Measurements from ENCODE around the gene OS9. TPM values are rescaled to one million over a fixed set of nuclear protein-coding genes. Genes with fewer than 3 reads are reported as not detected.

Gene OS9
- total and polyA plus RNA-seq, 9 of the 15 experiments (the other 6 are each of a cell fraction or from before 2014, with no cell fraction given) = 4.6 to 105 (median 89.5) TPM

GRCh38 chr12:57762463-57762862 lies 68.5 kb downstream of the OS9 start:
- FAIRE-seq = no peak
- peaks cover 14% of the 10 kb centered on the region; the same call in 2 of the 3 replicates for H3K36me3 ChIP-seq (ENCODE audit: control insufficient read depth, insufficient read depth, low read length)
- no peak overlapping the region for H3K4me2 ChIP-seq (ENCODE audit: insufficient read depth, low read length)
- no peaks in the 10 kb centered on the region for H3K9me1 ChIP-seq (ENCODE audit: control insufficient read depth, insufficient read depth, low read length)
- H3K27me3 ChIP-seq (ENCODE audit: control insufficient read depth in 2 of 2, insufficient read depth in 2 of 2, low read length in 2 of 2) = no peaks in the 10 kb centered on the region
- no peaks in the 10 kb centered on the region for H3K9me3 ChIP-seq (replicated peaks; ENCODE audit: control insufficient read depth, insufficient read depth, low read depth, low read length)
- POLR2A ChIA-PET = interaction anchor here (0.7 kb wide), 1 partner anchor 17 kb away, joined by 3 read pairs; no protein-coding TSS in a partner anchor
- in situ Hi-C loops (cut with MboI) (no loop called here), intact Hi-C loops (cut with micrococcal nuclease) (no loop called here)
- TF ChIP-seq, protein P1, sequence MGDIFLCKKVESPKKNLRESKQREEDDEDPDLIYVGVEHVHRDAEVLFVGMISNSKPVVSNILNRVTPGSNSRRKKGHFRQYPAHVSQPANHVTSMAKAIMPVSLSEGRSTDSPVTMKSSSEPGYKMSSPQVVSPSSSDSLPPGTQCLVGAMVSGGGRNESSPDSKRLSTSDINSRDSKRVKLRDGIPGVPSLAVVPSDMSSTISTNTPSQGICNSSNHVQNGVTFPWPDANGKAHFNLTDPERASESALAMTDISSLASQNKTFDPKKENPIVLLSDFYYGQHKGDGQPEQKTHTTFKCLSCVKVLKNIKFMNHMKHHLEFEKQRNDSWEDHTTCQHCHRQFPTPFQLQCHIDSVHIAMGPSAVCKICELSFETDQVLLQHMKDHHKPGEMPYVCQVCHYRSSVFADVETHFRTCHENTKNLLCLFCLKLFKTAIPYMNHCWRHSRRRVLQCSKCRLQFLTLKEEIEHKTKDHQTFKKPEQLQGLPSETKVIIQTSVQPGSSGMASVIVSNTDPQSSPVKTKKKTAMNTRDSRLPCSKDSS (IDR thresholded peaks at IDR 0.05; ENCODE audit: low read depth, partially characterized antibody) = no peak
- TF ChIP-seq ETV5 (CRISPR knock-in tag; IDR thresholded peaks at IDR 0.05; ENCODE audit: low read depth) (no peak), BMI1 (IDR thresholded peaks at IDR 0.05; ENCODE audit: low read length) (no peak), NBN (IDR thresholded peaks at IDR 0.05; ENCODE audit: low read depth) (no peak), CHD1 (IDR thresholded peaks at IDR 0.05; ENCODE audit: low read length) (no peak), ZC3H4 (CRISPR knock-in tag; IDR thresholded peaks at IDR 0.05; ENCODE audit: borderline replicate concordance) (no peak), RB1 (IDR thresholded peaks at IDR 0.05; ENCODE audit: low read depth) (no peak)
- TF ChIP-seq, protein P2, sequence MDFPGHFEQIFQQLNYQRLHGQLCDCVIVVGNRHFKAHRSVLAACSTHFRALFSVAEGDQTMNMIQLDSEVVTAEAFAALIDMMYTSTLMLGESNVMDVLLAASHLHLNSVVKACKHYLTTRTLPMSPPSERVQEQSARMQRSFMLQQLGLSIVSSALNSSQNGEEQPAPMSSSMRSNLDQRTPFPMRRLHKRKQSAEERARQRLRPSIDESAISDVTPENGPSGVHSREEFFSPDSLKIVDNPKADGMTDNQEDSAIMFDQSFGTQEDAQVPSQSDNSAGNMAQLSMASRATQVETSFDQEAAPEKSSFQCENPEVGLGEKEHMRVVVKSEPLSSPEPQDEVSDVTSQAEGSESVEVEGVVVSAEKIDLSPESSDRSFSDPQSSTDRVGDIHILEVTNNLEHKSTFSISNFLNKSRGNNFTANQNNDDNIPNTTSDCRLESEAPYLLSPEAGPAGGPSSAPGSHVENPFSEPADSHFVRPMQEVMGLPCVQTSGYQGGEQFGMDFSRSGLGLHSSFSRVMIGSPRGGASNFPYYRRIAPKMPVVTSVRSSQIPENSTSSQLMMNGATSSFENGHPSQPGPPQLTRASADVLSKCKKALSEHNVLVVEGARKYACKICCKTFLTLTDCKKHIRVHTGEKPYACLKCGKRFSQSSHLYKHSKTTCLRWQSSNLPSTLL (IDR thresholded peaks at IDR 0.05) = no peak
- no peaks in the 10 kb centered on the region for H3K79me2 ChIP-seq (ENCODE audit: control insufficient read depth, insufficient read depth, low read length)
- H3K4me3 ChIP-seq = no peak overlapping the region
- no TSS peak for BruUV-seq (replicated peaks)
- no peak overlapping the region for H3K27ac ChIP-seq (ENCODE audit: extremely low read depth, low read depth, low read length)
- no peak for ATAC-seq
- no peak overlapping the region for H2AFZ ChIP-seq (ENCODE audit: low read depth, low read length)
- CTCF ChIA-PET (ENCODE audit: low intra/inter-chr PET ratio) = no interaction called here
- no peaks in the 10 kb centered on the region for H4K20me1 ChIP-seq (replicated peaks; ENCODE audit: control insufficient read depth, insufficient read depth, low read length)
- peaks cover 7 to 32% of the 10 kb centered on the region in 2 experiments for H3K4me1 ChIP-seq (replicated peaks in 1 of 2; ENCODE audit: control insufficient read depth in 2 of 2, insufficient read depth in 2 of 2, low read length in 2 of 2)
- DNase-seq (ENCODE audit: extremely low read depth in 1 of 4, low spot score in 3 of 4) = no peak
- 56% methylated on average over 2 of the region's 2 CpGs for WGBS (ENCODE audit: insufficient coverage, low coverage, missing lambda C conversion rate)
- H3K9ac ChIP-seq (ENCODE audit: insufficient read depth in 1 of 2, low read depth in 2 of 2, low read length in 2 of 2) = no peak overlapping the region
